Left lung (tissue), 10 donors: ENCODE data around the gene RSAD2. TPM values are rescaled to one million over a fixed set of nuclear protein-coding genes. Genes with fewer than 3 reads are reported as not detected.

ENCODE experiments used
- ATAC-seq: fragments of 200-7000 bp; cut with Tn5 transposase; one replicate; pipeline ENCODE4 v1.9.1; 2020; ENCODE audit warnings: moderate library complexity
- DNase-seq, 4 donors: peaks; one replicate each; pipeline ENCODE4 v3.0.0-alpha.2; 2013 to 2020
- H3K27ac ChIP-seq, 2 donors: fragments of 200-600 bp; sonication (generic) in 1 of 2; one replicate each; pipeline versions ENCODE4 v1.5.0 to v1.8.0; 2020 to 2021
- H3K27me3 ChIP-seq, 2 donors: fragments of 200-600 bp; sonication (generic) in 1 of 2; one replicate each; pipeline versions ENCODE4 v1.5.0 to v1.8.0; 2020 to 2021
- H3K36me3 ChIP-seq, 2 donors: fragments of 200-600 bp; sonication (generic) in 1 of 2; one replicate each; pipeline versions ENCODE4 v1.5.0 to v1.8.0; 2020 to 2021
- H3K4me1 ChIP-seq, 2 donors: fragments of 200-600 bp; one replicate each; pipeline ENCODE4 v1.8.0; 2021
- H3K4me3 ChIP-seq, 2 donors: fragments of 200-600 bp; sonication (generic) in 1 of 2; one replicate each; pipeline versions ENCODE4 v1.5.0 to v1.8.0; 2020 to 2021; ENCODE audit warnings: mild to moderate bottlenecking in 1 of 2
- H3K9me3 ChIP-seq, 2 donors: fragments of 200-600 bp; sonication (generic) in 1 of 2; one replicate each; pipeline versions ENCODE4 v1.5.0 to v1.8.0; 2020 to 2021
- CTCF ChIP-seq, 2 donors: fragments of 200-600 bp; sonication (generic) in 1 of 2; IDR thresholded peaks; one replicate each; pipeline versions ENCODE4 v1.5.0 to v1.8.0; 2021; ENCODE audit warnings: antibody characterized with exemption in 2 of 2
- intact Hi-C, 2 donors: fragments of 100-400 bp; cut with DNase I; formaldehyde crosslinking; loops; one replicate each; pipeline versions ENCODE4 v1.11.2 to v1.14.2; 2022
- polyA plus RNA-seq, 6 donors: library from polyadenylated mRNA; unstranded; fragments of 120-200 nt; gene quantifications; one replicate each; pipeline ENCODE4 v1.2.1, GENCODE V29; 2013; ENCODE audit not compliant: insufficient read length in 6 of 6
- total RNA-seq, 2 donors: library from RNA; stranded (reverse); fragmentation: NEBNext Ultra II Directional; extraction: Animal tissue kit (Norgen Biotek cat#: 25700); gene quantifications; one replicate each; pipeline ENCODE4 v1.2.1, GENCODE V29; 2021
- donor health status: DM: no; HTN: yes; CAD: no.
- donor health status: DM: no; HTN: no; CAD: no.

Gene RSAD2
- total and polyA plus RNA-seq, 8 donors = 3.5 to 23.1 (median 4.8) TPM

DNA sequence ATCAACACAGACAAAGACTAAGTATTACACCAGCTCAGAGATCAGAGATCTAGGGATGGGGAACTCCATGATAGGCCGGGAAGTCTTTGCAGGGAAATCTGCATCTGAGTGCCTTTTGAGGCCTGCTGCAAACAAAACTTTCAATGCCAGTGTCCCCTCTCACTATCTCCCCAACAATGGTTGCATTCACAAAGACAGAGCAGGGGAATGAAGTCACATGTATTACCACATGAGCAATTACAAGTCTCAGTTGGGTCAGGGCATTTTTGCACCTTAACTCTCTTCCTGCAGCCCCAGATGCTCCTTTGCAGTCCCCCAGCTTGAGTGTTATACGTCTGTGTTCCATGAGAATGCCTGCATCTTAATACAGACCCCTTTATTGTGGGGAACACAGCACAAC, 37.8 kb downstream of the RSAD2 start:
- intact Hi-C loops = loop anchor here in 1 of 2 donors (5.0 to 10.0 kb wide), 2 partner anchors 92 to 119 kb away; no protein-coding TSS in a partner anchor
- no peak for TF ChIP-seq CTCF (IDR thresholded peaks at IDR 0.05)
- H3K4me1 ChIP-seq = peaks cover 0 to 13% of the 10 kb centered on the region in 2 donors
- no peaks in the 10 kb centered on the region for H3K27me3 ChIP-seq
- no peak for DNase-seq
- ATAC-seq = no peak
- no peak overlapping the region for H3K4me3 ChIP-seq
- H3K9me3 ChIP-seq = no peaks in the 10 kb centered on the region
- no peaks in the 10 kb centered on the region for H3K36me3 ChIP-seq
- H3K27ac ChIP-seq = no peak overlapping the region

DNA sequence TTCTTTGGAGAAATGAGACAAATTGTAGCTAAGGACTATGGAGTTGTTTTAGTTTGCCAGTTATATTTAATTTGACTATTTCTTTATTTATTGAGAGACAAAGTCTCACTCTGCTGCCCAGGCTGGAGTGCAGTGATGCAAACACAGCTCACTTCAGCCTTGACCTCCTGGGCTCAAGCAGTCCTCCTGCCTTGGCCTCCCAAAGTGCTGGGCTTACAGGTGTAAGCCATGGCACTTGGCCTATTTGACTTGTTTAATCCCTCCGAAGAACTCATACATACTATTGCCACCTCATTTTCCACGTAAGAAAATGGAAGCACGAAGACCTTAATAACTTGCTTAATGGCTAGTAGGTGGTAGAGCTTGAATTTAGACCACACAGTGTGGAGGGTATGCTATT, 38.6 kb downstream of the RSAD2 start:
- intact Hi-C loops = loop anchor here in 1 of 2 donors (5.0 to 10.0 kb wide), 2 partner anchors 91 to 119 kb away; no protein-coding TSS in a partner anchor
- no peak for DNase-seq
- Histone ChIP-seq H3K4me3 (no peak overlapping the region), H3K4me1 (peaks cover 0 to 14% of the 10 kb centered on the region in 2 donors), H3K27ac (no peak overlapping the region), H3K36me3 (no peaks in the 10 kb centered on the region), H3K9me3 (no peaks in the 10 kb centered on the region), H3K27me3 (no peaks in the 10 kb centered on the region)
- ATAC-seq = no peak
- TF ChIP-seq CTCF (IDR thresholded peaks at IDR 0.05) = no peak

GRCh38 chr2:6916736-6917070, 39.1 kb downstream of the RSAD2 start:
- Histone ChIP-seq H3K9me3 (no peaks in the 10 kb centered on the region), H3K27me3 (no peaks in the 10 kb centered on the region), H3K4me3 (no peak overlapping the region), H3K4me1 (peaks cover 0 to 19% of the 10 kb centered on the region in 2 donors), H3K27ac (no peak overlapping the region), H3K36me3 (no peaks in the 10 kb centered on the region)
- TF ChIP-seq CTCF (IDR thresholded peaks at IDR 0.05) = no peak
- DNase-seq (no peak), ATAC-seq (no peak)
- intact Hi-C loops = loop anchor here in 1 of 2 donors (5.0 to 10.0 kb wide), 2 partner anchors 91 to 118 kb away; no protein-coding TSS in a partner anchor

GRCh38 chr2:6917071-6917760, 39.6 kb downstream of the RSAD2 start, which contains the start of gene RNF144A:
Gene RNF144A (plus strand): TSS chr2:6917412. CDS start chr2:6996927, 79,515 bp downstream.
- intact Hi-C loops = loop anchor here in 1 of 2 donors (5.0 to 10.0 kb wide), 2 partner anchors 90 to 118 kb away; no protein-coding TSS in a partner anchor
- TF ChIP-seq CTCF (IDR thresholded peaks at IDR 0.05) = peak in 1 of 2 donors; percentile 65
- Histone ChIP-seq H3K9me3 (no peaks in the 10 kb centered on the region), H3K27me3 (no peaks in the 10 kb centered on the region), H3K36me3 (no peaks in the 10 kb centered on the region), H3K27ac (peak within 1 kb of the TSS; percentile 33 to 66), H3K4me3 (peak within 1 kb of the TSS; percentile 56 to 63), H3K4me1 (peaks cover 0 to 21% of the 10 kb centered on the region in 2 donors)
- ATAC-seq = peak; percentile 95
- peak; percentile 48 to 94 (median 72) for DNase-seq

- DNase-seq (peak in 1 of 4 donors; percentile 86), ATAC-seq (peak; percentile 45)
- Histone ChIP-seq H3K4me3 (peak overlapping the region; percentile 56 to 63), H3K4me1 (peaks cover 0 to 21% of the 10 kb centered on the region in 2 donors), H3K36me3 (no peaks in the 10 kb centered on the region), H3K27ac (peak overlapping the region; percentile 33 to 66), H3K27me3 (no peaks in the 10 kb centered on the region), H3K9me3 (no peaks in the 10 kb centered on the region)
- no peak for TF ChIP-seq CTCF (IDR thresholded peaks at IDR 0.05)
- intact Hi-C loops = loop anchor here in 1 of 2 donors (5.0 to 10.0 kb wide), 2 partner anchors 89 to 117 kb away; no protein-coding TSS in a partner anchor
Measured at GRCh38 chr2:6917761-6918421, 40.3 kb downstream of the RSAD2 start.
